ENCODE results near the gene RNF224. TPM values are rescaled to one million over a fixed set of nuclear protein-coding genes. Genes with fewer than 3 reads are reported as not detected.
A peak's percentile ranks its signal among the peaks of the same experiment; 100 is the strongest.
"Not testable (repeated sequence)": the region's sequence is repeated elsewhere in the genome, so short reads cannot be mapped to it uniquely, and the experiment has no call there.

RNF224 gene
- total and polyA plus RNA-seq, 12 donors = 0.14 TPM; not detected in 11

GRCh38 chr9:137255448-137256114 lies 28.3 kb downstream of the RNF224 start:
- Histone ChIP-seq H3K27ac (peak overlapping the region; percentile 68 to 94 (median 86)), H3K4me1 (peaks cover 13 to 35% (median 26%) of the 10 kb centered on the region in 9 donors), H3K9me3 (no peaks in the 10 kb centered on the region), H3K4me3 (peak overlapping the region; percentile 85 to 100 (median 98)), H3K27me3 (no peaks in the 10 kb centered on the region), H3K36me3 (peaks cover 0 to 43% (median 16%) of the 10 kb centered on the region in 9 donors)
- no peak for TF ChIP-seq CTCF (IDR thresholded peaks at IDR 0.05)
- intact Hi-C loops (cut with DNase I) = no loop called here
- 3% methylated on average over 37 to 51 of the region's 51 CpGs for WGBS, 2 donors
- no peak for DNase-seq
- peak in 7 of 8 donors; percentile 2 to 17 (median 14) for ATAC-seq

- Histone ChIP-seq H3K36me3 (peaks cover 0 to 45% (median 16%) of the 10 kb centered on the region in 9 donors), H3K4me1 (peaks cover 11 to 30% (median 24%) of the 10 kb centered on the region in 9 donors), H3K27ac (no peak overlapping the region), H3K4me3 (peak overlapping the region in 9 of 10 donors; percentile 85 to 100 (median 98)), H3K9me3 (no peaks in the 10 kb centered on the region), H3K27me3 (no peaks in the 10 kb centered on the region)
- no peak for DNase-seq
- WGBS, 2 donors = 77 to 79% methylated on average over 15 of the region's 15 CpGs
- ATAC-seq = no peak
- intact Hi-C loops (cut with DNase I) = no loop called here
- no peak for TF ChIP-seq CTCF (IDR thresholded peaks at IDR 0.05)
Observed at GRCh38 chr9:137256362-137256761, 29.1 kb downstream of the RNF224 start.

GRCh38 chr9:137256856-137257255 lies 29.6 kb downstream of the RNF224 start:
- WGBS, 2 donors = 94% methylated on average over 15 of the region's 15 CpGs
- Histone ChIP-seq H3K9me3 (no peaks in the 10 kb centered on the region), H3K27ac (no peak overlapping the region), H3K27me3 (no peaks in the 10 kb centered on the region), H3K4me1 (peaks cover 11 to 30% (median 25%) of the 10 kb centered on the region in 9 donors), H3K36me3 (peaks cover 0 to 49% (median 16%) of the 10 kb centered on the region in 9 donors), H3K4me3 (peak overlapping the region in 6 of 10 donors; percentile 96 to 100 (median 98))
- no peak for ATAC-seq
- no peak for DNase-seq
- TF ChIP-seq CTCF (IDR thresholded peaks at IDR 0.05) = no peak
- intact Hi-C loops (cut with DNase I) = no loop called here

GRCh38 chr9:137262173-137262908 lies 35.0 kb downstream of the RNF224 start:
- H3K27ac ChIP-seq; H3K4me3 ChIP-seq; H3K27me3 ChIP-seq; H3K9me3 ChIP-seq; intact Hi-C loops (cut with DNase I); ATAC-seq: not testable (repeated sequence)
- Histone ChIP-seq H3K36me3 (peaks cover 0 to 79% (median 35%) of the 10 kb centered on the region in 9 donors), H3K4me1 (peaks cover 0 to 15% (median 4%) of the 10 kb centered on the region in 9 donors)
- 30 to 31% methylated on average over 14 to 15 of the region's 15 CpGs for WGBS, 2 donors
- peak in 1 of 2 donors; percentile 45 for DNase-seq
- TF ChIP-seq CTCF (IDR thresholded peaks at IDR 0.05) = peak; percentile 19 to 62 (median 57)

All from heart right ventricle (tissue), 16 donors.